Effector memory CD8-positive, alpha-beta T cell (primary cell): ENCODE results near the gene COL5A2.

Experiments
- ATAC-seq: fragments of 150-1000 bp; cut with Tn5 transposase; replicated peaks from 2 replicates; pipeline ENCODE4 v1.10.0; 2021; ENCODE audit warnings: mild to moderate bottlenecking, moderate library complexity
- DNase-seq, 3 experiments: peaks; one replicate each; pipeline ENCODE4 v3.0.0; 2021
- H3K27ac Mint-ChIP-seq, 2 donors: one replicate each; pipeline ENCODE4 v1.8.0; 2022; ENCODE audit warnings: mild to moderate bottlenecking in 2 of 2, mixed read lengths in 2 of 2, moderate library complexity in 2 of 2
- H3K27me3 Mint-ChIP-seq, 2 donors: one replicate each; pipeline ENCODE4 v1.8.0; 2022; ENCODE audit warnings: mixed read lengths in 2 of 2
- H3K36me3 Mint-ChIP-seq: one replicate; pipeline ENCODE4 v1.8.0; 2022; ENCODE audit warnings: mild to moderate bottlenecking, moderate library complexity, mixed read lengths; ENCODE audit not compliant: insufficient read depth
- H3K4me1 Mint-ChIP-seq, 2 donors: one replicate each; pipeline ENCODE4 v1.8.0; 2022; ENCODE audit warnings: low read depth in 2 of 2, mixed read lengths in 2 of 2
- H3K4me3 Mint-ChIP-seq, 2 donors: one replicate each; pipeline ENCODE4 v1.8.0; 2022; ENCODE audit warnings: mild to moderate bottlenecking in 2 of 2, mixed read lengths in 2 of 2, moderate library complexity in 2 of 2
- H3K9me3 Mint-ChIP-seq, 2 donors: one replicate each; pipeline ENCODE4 v1.8.0; 2022; ENCODE audit warnings: mixed read lengths in 2 of 2

COL5A2 gene

GRCh38 chr2:189066037-189066436 is 113.5 kb downstream of the COL5A2 start:
- no peak for ATAC-seq
- DNase-seq, result no peak
- Mint-ChIP-seq H3K36me3 (no peaks in the 10 kb centered on the region), H3K4me1 (no peaks in the 10 kb centered on the region), H3K9me3 (no peaks in the 10 kb centered on the region), H3K27ac (no peak overlapping the region), H3K4me3 (no peak overlapping the region), H3K27me3 (no peaks in the 10 kb centered on the region)

- no peak overlapping the region for H3K4me3 Mint-ChIP-seq
- H3K36me3 Mint-ChIP-seq, result no peaks in the 10 kb centered on the region
- DNase-seq, result no peak
- no peak for ATAC-seq
- H3K27ac Mint-ChIP-seq, result no peak overlapping the region
- no peaks in the 10 kb centered on the region for H3K27me3 Mint-ChIP-seq
- no peaks in the 10 kb centered on the region for H3K4me1 Mint-ChIP-seq
- H3K9me3 Mint-ChIP-seq, result no peaks in the 10 kb centered on the region
Measured at GRCh38 chr2:189060096-189060642, 119.4 kb downstream of the COL5A2 start.

- no peak overlapping the region for H3K4me3 Mint-ChIP-seq
- no peaks in the 10 kb centered on the region for H3K27me3 Mint-ChIP-seq
- no peaks in the 10 kb centered on the region for H3K36me3 Mint-ChIP-seq
- no peak for ATAC-seq
- H3K4me1 Mint-ChIP-seq, result no peaks in the 10 kb centered on the region
- DNase-seq, result no peak
- no peak overlapping the region for H3K27ac Mint-ChIP-seq
- H3K9me3 Mint-ChIP-seq, result no peaks in the 10 kb centered on the region
Measured at GRCh38 chr2:189057316-189057715, 122.2 kb downstream of the COL5A2 start.

- no peak for DNase-seq
Measured at GRCh38 chr2:189056200-189057106, 123.1 kb downstream of the COL5A2 start.

GRCh38 chr2:189050165-189050712 is 129.3 kb downstream of the COL5A2 start:
- Mint-ChIP-seq H3K27ac (no peak overlapping the region), H3K4me3 (no peak overlapping the region), H3K4me1 (no peaks in the 10 kb centered on the region), H3K36me3 (no peaks in the 10 kb centered on the region), H3K27me3 (no peaks in the 10 kb centered on the region), H3K9me3 (no peaks in the 10 kb centered on the region)
- DNase-seq (no peak), ATAC-seq (no peak)

More at GRCh38 chr2:189056200-189057106, 123.1 kb downstream of the COL5A2 start:
- no peaks in the 10 kb centered on the region for H3K4me1 Mint-ChIP-seq
- no peak overlapping the region for H3K27ac Mint-ChIP-seq
- H3K36me3 Mint-ChIP-seq, result no peaks in the 10 kb centered on the region
- no peaks in the 10 kb centered on the region for H3K27me3 Mint-ChIP-seq
- ATAC-seq, result no peak
- H3K4me3 Mint-ChIP-seq, result no peak overlapping the region
- no peaks in the 10 kb centered on the region for H3K9me3 Mint-ChIP-seq

- Mint-ChIP-seq H3K9me3 (no peaks in the 10 kb centered on the region), H3K4me3 (no peak overlapping the region), H3K27me3 (no peaks in the 10 kb centered on the region), H3K27ac (no peak overlapping the region), H3K4me1 (no peaks in the 10 kb centered on the region), H3K36me3 (no peaks in the 10 kb centered on the region)
- DNase-seq (no peak), ATAC-seq (no peak)
Measured at GRCh38 chr2:189049709-189050164, 129.8 kb downstream of the COL5A2 start.

- H3K9me3 Mint-ChIP-seq, result no peaks in the 10 kb centered on the region
- no peak overlapping the region for H3K4me3 Mint-ChIP-seq
- no peaks in the 10 kb centered on the region for H3K4me1 Mint-ChIP-seq
- H3K27ac Mint-ChIP-seq, result no peak overlapping the region
- DNase-seq (no peak), ATAC-seq (no peak)
- no peaks in the 10 kb centered on the region for H3K36me3 Mint-ChIP-seq
- H3K27me3 Mint-ChIP-seq, result no peaks in the 10 kb centered on the region
Measured at GRCh38 chr2:189048189-189048588, 131.4 kb downstream of the COL5A2 start.

- Mint-ChIP-seq H3K27ac (no peak overlapping the region), H3K27me3 (no peaks in the 10 kb centered on the region), H3K4me3 (no peak overlapping the region), H3K36me3 (no peaks in the 10 kb centered on the region), H3K9me3 (no peaks in the 10 kb centered on the region), H3K4me1 (no peaks in the 10 kb centered on the region)
- DNase-seq (no peak), ATAC-seq (no peak)
Measured at GRCh38 chr2:189047171-189047888, 132.2 kb downstream of the COL5A2 start.

- Mint-ChIP-seq H3K36me3 (no peaks in the 10 kb centered on the region), H3K4me3 (no peak overlapping the region), H3K27ac (no peak overlapping the region), H3K27me3 (no peaks in the 10 kb centered on the region), H3K4me1 (no peaks in the 10 kb centered on the region), H3K9me3 (no peaks in the 10 kb centered on the region)
- no peak for DNase-seq
- ATAC-seq, result no peak
Measured at GRCh38 chr2:189046320-189046719, 133.2 kb downstream of the COL5A2 start.

GRCh38 chr2:189045836-189046235 is 133.7 kb downstream of the COL5A2 start:
- no peak for DNase-seq
- H3K27me3 Mint-ChIP-seq, result no peaks in the 10 kb centered on the region
- no peak for ATAC-seq

GRCh38 chr2:189037518-189037917 is 142.0 kb downstream of the COL5A2 start:
- no peaks in the 10 kb centered on the region for H3K9me3 Mint-ChIP-seq
- H3K27me3 Mint-ChIP-seq, result no peaks in the 10 kb centered on the region
- no peak overlapping the region for H3K27ac Mint-ChIP-seq
- ATAC-seq (no peak), DNase-seq (no peak)
- H3K36me3 Mint-ChIP-seq, result no peaks in the 10 kb centered on the region
- no peaks in the 10 kb centered on the region for H3K4me1 Mint-ChIP-seq
- H3K4me3 Mint-ChIP-seq, result no peak overlapping the region

More at GRCh38 chr2:189045836-189046235, 133.7 kb downstream of the COL5A2 start:
- Mint-ChIP-seq H3K9me3 (no peaks in the 10 kb centered on the region), H3K4me3 (no peak overlapping the region), H3K4me1 (no peaks in the 10 kb centered on the region), H3K27ac (no peak overlapping the region), H3K36me3 (no peaks in the 10 kb centered on the region)

GRCh38 chr2:189024901-189025618 is 154.5 kb downstream of the COL5A2 start:
- no peak overlapping the region for H3K4me3 Mint-ChIP-seq
- no peak for ATAC-seq
- DNase-seq, result no peak
- no peaks in the 10 kb centered on the region for H3K4me1 Mint-ChIP-seq
- no peaks in the 10 kb centered on the region for H3K27me3 Mint-ChIP-seq
- H3K27ac Mint-ChIP-seq, result no peak overlapping the region
- H3K9me3 Mint-ChIP-seq, result peaks cover 0 to 2% of the 10 kb centered on the region in 2 donors
- no peaks in the 10 kb centered on the region for H3K36me3 Mint-ChIP-seq

GRCh38 chr2:189022492-189022891 is 157.1 kb downstream of the COL5A2 start:
- Mint-ChIP-seq H3K27me3 (no peaks in the 10 kb centered on the region), H3K4me1 (no peaks in the 10 kb centered on the region), H3K27ac (no peak overlapping the region), H3K36me3 (no peaks in the 10 kb centered on the region), H3K9me3 (peaks cover 0 to 2% of the 10 kb centered on the region in 2 donors), H3K4me3 (no peak overlapping the region)
- ATAC-seq, result no peak
- no peak for DNase-seq
